NCI-H1930 (cell line): ENCODE results near the gene MNAT1.
"Not testable (repeated sequence)": the region's sequence is repeated elsewhere in the genome, so short reads cannot be mapped to it uniquely, and the experiment has no call there.

Source experiments
- DNase-seq, 2 experiments: peaks; one replicate each; lab custom pipeline; 2025; lab: John Stamatoyannopoulos, UW

Gene MNAT1

DNA sequence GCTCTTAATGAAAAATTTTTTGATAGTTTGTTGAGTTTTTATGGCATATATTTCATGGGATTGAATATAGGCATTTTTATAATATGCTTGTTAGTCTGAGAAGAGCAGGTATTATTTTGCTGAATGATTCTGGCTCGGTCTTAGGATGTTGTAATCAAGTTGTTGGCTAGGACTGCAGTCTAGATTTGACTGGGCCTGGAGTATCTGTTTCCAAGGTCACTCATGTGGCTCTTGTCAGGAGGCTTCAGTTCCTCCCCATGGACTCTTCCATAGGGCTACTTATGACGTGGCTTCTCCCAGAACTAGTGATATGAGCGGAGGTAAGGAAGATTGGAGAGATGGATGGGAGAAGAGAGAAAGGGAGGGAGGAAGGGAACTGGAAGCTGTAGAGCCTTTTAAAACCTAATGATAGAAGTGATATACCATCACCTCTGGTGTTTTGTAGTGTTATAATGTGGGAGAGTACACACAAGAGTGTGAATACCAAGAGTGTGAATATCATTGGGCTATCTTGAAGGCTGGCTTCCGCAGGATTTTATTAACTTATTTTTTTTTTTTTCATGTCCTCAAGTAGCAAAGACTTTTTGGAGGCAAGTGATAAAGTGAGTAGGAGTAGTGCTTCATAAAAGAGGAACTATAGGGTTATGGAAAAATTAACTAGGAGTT, 4.4 kb downstream of the MNAT1 start:
- DNase-seq = no peak

DNA sequence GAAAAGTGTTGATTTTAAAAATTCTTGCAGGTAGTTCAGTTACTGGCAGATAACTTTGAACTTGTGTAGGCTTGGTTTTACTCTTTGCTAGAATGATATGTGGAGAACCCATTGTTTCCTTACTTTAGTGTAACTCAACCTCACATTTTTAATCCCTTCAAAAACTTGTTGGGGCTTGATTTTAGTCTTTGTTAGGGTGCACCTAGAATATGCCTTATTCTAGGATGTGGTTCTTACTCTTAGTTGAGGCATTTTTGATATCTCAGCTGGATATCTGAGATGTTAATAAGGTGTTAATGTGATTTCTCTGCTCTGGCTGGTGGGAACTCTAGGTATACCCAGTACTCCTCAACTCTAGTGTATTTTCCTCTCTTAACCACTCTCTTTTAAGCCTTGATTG, 10.0 kb downstream of the MNAT1 start:
- no peak for DNase-seq

DNA sequence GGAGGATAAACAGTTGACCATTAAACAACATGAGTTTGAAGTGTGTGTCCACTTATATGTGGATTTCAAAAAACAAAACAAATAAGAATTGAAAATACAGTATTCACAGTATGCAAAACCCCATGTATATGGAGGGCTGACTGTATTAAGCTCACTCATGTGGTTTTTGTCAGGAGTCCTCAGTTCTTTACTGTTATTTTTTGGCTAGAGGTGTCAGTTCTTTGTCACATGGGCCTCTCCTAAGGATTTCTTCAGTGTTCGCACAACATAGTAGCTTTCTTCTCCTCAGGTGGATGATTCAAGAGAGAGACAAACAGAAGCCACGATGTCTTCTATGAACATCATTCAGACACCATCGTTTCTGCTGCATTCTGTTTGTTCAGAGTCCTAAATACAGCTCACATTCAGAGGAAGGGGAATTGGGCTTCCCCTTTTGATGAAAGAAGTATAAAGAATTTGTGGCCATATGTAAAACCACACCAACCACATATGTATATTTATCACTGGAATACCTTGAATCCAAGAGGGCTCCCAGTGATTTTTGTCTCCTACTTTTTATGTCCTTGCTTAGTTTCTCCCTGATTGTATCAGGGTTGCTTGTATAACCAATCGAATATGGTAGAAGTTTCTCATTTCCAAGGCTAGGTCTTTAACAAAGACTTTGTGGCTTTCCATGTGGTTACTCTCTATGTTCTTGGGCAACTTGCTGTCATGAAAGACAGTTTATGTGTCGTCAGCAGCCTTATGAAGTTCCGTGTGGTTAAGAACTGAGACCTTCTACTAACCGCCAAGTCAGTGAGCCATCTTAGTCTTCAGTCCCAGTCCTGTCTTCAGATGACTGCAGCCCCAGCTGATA, 18.9 kb downstream of the MNAT1 start:
- no peak for DNase-seq

DNA sequence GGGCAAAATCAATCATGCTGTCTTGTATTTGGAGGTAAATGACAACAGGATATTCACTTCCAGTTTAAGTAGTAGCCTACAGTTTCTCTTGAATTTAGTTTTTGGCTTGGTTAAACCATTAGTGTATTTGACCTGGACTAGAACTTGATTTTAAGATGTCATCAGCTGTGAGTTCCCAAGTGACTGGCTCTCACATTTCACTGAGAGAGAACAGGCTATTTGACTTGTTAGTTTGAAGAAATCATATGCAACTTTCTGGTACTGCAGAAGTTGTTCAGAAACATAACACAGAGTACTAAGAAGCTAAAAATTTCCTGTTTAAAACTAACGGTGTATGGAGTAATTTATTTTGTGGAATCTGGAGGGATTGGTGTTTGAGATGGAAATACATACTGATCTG, 22.3 kb downstream of the MNAT1 start:
- DNase-seq = no peak

DNA sequence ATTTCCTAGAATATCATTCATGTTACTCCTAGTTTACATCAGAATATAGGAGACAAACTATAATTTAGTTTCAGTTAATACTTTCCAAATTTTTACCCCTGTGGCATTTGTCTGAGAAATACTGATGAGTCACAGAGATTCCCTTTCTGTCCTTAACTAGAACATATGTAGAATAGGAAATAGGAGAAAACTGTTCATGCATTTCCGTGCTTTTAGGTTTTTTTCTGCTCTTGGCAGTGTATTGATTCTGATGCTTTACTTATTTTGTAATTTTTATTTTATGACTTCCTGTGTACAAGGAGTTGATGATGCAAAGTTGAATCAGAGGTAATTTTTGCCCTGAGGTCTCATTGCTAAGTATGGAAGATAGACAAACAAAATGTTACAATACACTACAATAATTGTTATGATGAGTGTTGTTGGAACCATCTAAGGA, 23.0 kb downstream of the MNAT1 start:
- DNase-seq = peak in 1 of 2 experiments; percentile 72

DNA sequence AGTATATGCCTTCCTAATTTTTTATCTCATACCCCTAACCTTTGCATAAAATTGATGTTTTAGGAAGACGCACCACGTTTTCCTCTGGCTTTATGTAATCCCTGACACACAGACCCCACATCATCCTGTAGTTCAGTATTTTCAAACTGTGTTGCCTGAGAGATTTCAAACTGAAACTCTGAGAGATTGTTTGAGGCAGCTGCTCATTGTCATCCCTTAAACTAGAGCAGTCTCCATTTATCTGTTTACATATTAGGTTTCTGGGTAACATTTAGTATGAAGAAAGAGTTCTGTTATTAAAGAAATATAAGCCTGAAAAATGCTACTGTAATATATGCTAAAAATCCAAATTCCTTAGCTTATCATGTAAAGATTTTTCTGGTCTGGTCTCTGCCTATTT, 24.3 kb downstream of the MNAT1 start:
- DNase-seq = peak in 1 of 2 experiments; percentile 45

DNA sequence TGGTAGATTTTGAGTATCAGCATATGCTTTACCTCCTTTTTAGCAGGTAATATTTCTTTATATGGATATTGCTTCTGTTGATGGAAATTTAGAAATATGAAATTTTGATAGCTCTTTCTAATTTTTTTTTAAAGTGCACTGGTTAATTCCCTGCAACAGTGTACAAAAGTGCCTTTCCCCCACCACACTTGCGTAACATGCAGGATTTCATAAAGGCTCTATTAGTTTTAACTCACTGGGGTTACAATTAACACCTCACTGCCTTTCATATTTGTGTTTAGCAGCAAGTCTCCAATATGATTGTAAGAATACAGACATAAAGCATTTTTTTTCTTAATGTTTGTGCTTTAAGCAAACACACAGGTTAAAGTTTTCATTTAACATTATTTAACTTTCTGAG, 25.6 kb downstream of the MNAT1 start:
- peak in 1 of 2 experiments; percentile 70 for DNase-seq

DNA sequence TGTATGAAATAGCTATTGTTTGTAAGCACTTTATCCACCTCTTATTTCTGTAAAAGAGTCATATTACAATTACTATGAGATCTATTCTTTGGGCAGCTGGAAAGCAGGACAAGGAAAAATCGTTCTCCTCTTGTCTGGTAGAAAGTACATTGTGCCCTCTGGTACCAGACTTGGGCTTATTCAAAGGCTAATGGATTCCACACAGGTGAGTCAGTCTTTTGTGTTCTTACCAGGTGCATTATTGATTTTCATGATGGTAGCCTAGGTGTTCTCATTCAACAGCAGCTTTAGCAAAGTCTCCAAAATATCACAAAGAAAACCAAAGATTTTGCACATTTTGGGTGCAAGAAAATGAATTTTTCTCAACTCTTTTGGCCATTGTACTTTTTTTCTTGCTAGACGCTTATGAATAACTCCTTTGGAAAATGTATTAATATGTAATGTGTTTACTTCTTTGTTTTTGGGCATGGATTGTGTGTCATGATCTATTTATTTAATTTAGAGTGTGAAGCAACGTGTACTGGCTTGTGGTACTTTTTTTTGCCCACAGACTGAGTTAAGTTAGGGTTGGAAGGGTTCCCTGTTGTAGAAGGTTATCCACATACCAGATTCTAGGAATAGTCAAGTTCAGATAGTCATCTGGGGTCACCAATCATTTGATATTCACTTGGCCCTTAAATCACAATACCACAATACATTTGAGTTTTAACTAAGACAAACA, 26.2 kb downstream of the MNAT1 start:
- DNase-seq = peak; percentile 76 to 84

DNA sequence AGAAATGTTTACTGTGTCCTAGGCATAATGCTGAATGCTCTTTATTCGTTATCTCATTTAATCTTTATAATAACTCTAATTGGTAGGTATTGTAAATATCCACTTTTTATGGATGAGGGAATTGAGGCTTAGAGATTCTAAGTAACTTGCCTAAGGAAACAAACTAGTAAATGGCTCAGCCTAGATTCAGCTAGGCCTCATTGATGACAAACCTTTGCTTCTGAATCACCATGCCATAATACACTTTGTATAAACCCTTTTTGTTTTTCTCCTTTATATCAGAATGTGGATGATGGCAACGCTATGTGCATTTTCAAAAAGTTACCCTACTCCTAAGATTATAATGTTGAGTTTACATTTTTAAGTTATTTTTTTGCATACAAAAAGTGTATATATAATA, 34.0 kb downstream of the MNAT1 start:
- DNase-seq = no peak

DNA sequence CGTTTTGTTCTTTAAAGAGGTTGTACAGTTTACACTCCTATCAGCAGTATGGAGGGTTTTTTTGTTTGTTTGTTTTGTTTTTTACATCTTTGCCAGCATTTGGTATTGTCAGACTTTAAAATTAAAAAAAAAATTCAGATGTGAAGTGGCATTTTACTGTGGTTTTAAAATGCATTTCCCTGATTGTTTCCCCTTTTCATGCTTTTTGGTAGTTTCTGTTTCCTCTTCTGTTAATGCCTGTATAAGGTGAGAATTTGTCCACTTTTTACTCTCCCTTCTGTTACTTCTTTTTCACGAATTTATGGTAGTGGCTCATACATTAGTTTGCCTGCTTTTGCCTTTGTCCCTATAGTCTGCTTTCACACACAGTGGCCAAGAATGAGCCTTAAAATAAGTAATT, 36.6 kb downstream of the MNAT1 start:
- no peak for DNase-seq

DNA sequence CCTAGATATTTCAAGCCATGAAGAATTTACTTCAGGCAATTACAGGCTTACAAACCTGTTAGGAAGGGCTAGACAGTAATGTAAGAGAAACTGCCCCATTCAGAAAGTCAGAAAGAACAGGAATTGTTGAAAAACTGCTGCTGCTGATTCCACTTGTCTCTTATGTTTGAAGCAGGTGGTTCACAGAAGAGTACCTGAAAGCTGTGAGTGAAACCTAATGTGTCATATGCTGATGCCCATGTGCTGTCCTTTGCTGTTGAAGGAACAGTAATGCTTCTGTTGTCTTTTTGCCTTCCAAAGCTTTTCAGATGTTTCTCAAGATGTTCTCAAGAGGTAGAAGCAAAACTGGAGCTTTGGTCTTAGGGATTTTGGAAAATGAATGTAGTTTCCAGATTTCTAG, 39.0 kb downstream of the MNAT1 start:
- no peak for DNase-seq

DNA sequence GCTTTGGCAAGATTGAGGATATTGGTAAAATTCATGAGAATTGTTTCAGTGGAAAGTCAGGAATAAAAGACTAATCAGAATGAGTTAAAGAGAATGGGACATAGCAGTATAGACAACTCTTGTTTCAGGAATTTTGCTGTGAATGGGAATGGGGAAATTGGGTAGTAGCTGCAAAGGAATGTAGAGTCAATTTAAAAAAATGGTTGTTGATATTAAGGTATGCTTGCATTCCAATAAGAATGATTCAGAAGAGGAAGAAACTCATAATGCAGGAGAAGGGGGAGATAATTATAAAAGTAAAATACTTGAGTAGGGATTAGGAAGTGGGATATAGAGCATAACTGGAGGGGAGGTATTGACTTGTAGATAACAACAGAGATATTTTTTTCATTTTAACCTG, 40.7 kb downstream of the MNAT1 start:
- no peak for DNase-seq

DNA sequence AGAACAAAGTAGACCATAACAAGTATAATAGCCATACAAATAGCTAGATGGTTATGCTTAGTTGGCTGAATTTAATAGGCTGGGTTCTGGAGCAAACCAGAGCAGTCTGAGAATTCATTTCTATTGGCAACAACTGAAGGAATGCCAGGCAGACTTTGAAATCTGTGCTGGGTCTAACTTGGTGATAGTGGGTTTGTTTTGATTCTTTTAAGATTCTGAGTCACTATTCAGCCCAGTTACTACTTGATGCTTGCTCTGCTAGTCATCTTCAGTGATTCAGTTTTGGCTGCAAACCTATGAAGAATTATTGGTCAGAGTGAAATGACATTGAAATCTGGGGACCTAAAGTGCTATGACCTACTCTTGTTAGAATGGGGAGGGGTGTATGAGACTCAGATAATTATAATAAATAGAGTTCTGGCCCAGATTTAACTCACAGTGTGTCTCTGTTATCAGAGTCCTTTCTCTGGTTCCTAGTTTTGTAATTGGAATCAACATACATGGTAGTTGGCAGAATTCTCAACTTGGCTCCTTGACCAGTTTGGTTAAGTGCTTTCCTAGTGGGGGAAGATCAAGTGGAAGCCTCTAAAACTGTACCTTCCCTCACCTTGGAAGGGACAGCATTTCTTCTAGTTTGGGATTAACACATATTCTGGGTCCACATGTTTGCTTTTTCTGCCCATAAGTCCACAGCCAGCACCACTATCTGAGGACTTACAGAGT, 43.5 kb downstream of the MNAT1 start:
- DNase-seq = no peak

DNA sequence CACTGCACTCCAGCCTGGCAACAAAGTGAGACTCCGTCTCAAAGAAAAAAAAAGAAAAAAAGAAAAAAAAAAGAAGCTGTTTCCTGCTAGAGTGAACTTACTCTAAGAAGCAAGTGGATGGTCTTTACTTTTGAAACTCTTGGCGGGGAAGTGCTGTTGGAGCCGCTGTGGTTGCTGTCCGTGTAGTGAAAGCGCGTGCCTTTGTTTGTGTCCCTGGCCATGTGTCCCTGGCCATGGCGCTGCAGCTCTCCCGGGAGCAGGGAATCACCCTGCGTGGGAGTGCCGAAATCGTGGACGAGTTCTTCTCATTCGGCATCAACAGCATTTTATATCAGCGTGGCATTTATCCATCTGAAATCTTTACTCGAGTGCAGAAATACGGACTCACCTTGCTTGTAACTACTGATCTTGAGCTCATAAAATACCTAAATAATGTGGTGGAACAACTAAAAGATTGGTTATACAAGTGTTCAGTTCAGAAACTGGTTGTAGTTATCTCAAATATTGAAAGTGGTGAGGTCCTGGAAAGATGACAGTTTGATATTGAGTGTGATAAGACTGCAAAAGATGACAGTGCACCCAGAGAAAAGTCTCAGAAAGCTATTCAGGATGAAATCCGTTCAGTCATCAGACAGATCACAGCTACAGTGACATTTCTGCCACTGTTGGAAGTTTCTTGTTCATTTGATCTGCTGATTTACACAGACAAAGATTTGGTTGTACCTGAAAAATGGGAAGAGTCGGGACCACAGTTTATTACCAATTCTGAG, 45.4 kb downstream of the MNAT1 start:
- not testable (repeated sequence) for DNase-seq

DNA sequence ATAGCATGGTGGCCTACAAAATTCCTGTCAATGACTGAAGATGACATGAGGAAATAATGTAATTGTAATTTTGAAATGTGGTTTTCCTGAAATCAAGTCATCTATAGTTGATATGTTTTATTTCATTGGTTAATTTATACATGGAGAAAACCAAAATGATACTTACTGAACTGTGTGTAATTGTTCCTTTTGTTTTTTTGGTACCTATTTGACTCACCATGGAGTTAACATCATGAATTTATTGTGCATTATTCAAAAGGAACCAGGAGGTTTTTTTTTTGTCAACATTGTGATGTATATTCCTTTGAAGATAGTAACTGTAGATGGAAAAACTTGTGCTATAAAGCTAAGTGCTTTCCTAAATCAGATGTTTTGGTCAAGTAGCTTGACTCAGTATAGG, 46.0 kb downstream of the MNAT1 start:
- not testable (repeated sequence) for DNase-seq

DNA sequence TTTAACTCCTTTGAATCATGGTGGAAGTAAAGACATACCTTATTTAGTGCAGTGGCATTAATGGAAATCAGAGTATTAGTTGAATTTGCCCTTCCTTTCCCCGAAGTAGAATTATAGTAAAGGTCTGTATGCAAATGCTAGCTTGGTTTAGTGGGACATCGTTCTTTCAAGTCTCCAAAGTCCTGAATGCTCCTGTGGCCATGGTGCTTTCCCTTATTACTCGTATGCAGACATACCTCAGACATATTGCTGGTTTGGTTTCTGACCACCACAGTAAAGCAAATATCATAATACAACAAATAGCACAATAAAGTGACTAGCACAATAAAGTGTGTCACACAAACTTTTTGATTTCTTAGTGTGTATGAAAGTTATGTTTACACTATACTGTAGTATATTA, 52.3 kb downstream of the MNAT1 start:
- DNase-seq = no peak

DNA sequence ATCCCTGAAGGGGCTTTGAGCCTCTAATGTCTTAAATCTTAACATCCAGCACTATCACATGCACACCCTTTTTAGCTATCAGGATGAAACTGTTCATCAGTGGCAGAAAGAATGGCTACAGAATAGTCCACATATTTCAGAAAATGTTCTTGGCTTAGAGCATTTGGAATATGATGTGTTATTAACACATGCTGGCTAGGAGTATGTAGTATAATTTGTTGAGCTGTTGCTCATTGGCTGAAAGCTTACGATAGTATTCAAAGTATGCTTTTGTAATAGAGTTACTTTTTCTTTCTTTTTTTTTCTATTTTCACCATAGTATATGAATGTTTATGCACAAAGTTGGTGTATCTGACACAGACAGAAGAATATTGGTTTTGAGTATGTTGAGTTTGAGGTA, 55.1 kb downstream of the MNAT1 start:
- DNase-seq = no peak

DNA sequence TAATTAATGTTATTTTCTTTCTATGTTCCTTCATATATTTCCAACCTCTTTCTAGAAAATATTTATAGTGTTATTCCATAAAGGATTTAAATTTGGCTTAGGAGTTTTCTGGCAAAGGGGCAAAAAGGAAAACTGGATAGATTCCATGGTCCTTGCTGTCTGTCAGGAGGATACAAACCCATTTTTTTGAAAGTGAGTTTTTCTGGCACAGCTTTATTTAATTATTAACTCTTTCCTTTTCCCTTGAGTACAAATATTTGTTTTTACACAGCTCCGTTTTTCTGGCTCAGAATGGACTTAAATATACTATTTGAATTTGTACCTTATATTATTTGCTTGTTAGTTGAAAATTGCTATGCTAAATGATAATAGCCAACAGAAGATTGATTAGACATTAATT, 56.3 kb downstream of the MNAT1 start:
- no peak for DNase-seq

DNA sequence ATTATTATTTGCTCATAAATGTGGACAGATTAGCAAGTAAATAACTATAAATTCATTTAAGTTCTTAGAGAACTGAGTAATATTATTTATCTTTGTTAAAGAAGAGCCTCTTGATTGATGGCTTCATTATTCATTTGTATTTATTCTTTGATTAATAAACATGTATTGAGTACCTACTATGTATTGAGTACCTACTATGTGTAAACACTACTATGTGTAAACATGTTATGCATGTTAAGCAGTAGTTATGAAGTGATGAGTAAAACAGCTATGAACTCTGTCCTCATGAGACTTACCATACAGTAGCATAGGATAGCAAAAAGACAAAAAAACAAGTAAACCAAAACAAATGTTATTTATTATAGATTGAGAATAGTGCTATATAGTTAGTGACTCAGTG, 61.9 kb downstream of the MNAT1 start:
- DNase-seq = no peak

DNA sequence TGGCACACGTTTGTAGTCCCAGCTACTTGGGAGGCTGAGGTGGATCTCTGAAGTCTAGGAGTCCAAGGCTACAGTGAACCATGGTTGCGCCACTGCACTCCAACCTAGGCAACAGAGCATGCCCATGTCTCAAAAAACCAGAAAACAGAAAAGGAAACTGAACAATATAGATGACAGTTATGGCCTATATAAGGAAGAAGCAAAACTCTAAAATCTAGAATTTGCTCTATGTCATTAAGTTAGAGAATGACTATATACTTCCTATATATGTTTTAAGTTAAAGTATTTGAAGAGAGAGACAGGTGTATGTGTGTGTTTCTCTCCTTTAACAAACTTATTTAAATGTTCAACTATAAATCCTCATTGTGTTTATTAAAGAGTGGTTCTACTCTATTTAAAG, 65.8 kb downstream of the MNAT1 start:
- DNase-seq = no peak

DNA sequence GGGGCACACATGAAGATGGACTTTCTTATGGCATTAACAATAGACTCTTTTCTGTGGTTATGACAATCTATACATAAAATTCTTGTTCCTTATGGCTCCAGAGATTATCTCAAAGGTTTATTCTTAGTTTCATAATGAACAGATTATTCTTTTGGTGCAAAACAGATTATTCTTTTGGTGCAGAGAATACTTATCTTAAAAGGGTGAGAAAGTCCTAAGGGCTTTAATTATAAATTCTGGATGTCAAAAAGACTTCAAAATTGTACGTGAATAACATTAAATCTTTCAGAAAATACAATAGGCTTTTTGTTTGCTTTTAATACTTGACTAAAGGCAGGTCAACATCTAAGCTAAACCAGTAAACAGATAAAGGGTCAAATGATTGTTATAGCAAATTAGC, 69.3 kb downstream of the MNAT1 start:
- DNase-seq = no peak
